HG03103 (cell line): Measurements from ENCODE around the gene ACTRT2.

Source experiments
- ATAC-seq: cut with Tn5 transposase; IDR thresholded peaks from one replicate; pipeline ENCODE4 v1.9.1; 2021; ENCODE audit warnings: low read depth; ENCODE audit not compliant: unreplicated experiment

The ACTRT2 gene

GRCh38 chr1:3015744-3016143 lies 5.5 kb upstream of the ACTRT2 start:
- ATAC-seq: no peak

- no peak for ATAC-seq
Measured at GRCh38 chr1:3016641-3017439, 4.4 kb upstream of the ACTRT2 start.

- no peak for ATAC-seq
Measured at GRCh38 chr1:3017440-3018050, 3.7 kb upstream of the ACTRT2 start.

GRCh38 chr1:3018051-3018471 lies 3.2 kb upstream of the ACTRT2 start:
- ATAC-seq: no peak

GRCh38 chr1:3018576-3018975 lies 2.7 kb upstream of the ACTRT2 start:
- ATAC-seq: no peak

- ATAC-seq: no peak
Measured at GRCh38 chr1:3019007-3019515, 2.2 kb upstream of the ACTRT2 start.

GRCh38 chr1:3019516-3020051 lies 1.7 kb upstream of the ACTRT2 start:
- ATAC-seq: no peak

GRCh38 chr1:3020263-3020909 lies 881 bp upstream of the ACTRT2 start:
- ATAC-seq: no peak

- no peak for ATAC-seq
Measured at GRCh38 chr1:3021801-3022401, 634 bp downstream of the ACTRT2 start.

- ATAC-seq: no peak
Measured at GRCh38 chr1:3022511-3022973, 1.3 kb downstream of the ACTRT2 start.

GRCh38 chr1:3022976-3023375 lies 1.7 kb downstream of the ACTRT2 start:
- ATAC-seq: no peak

GRCh38 chr1:3024019-3024418 lies 2.8 kb downstream of the ACTRT2 start:
- no peak for ATAC-seq

- no peak for ATAC-seq
Measured at GRCh38 chr1:3024588-3024987, 3.3 kb downstream of the ACTRT2 start.

- ATAC-seq: no peak
Measured at GRCh38 chr1:3026124-3026523, 4.9 kb downstream of the ACTRT2 start.

- ATAC-seq: no peak
Measured at GRCh38 chr1:3026581-3027391, 5.5 kb downstream of the ACTRT2 start.

GRCh38 chr1:3027611-3028371 lies 6.5 kb downstream of the ACTRT2 start:
- no peak for ATAC-seq

- no peak for ATAC-seq
Measured at GRCh38 chr1:3028531-3029282, 7.4 kb downstream of the ACTRT2 start.

GRCh38 chr1:3029481-3029961 lies 8.3 kb downstream of the ACTRT2 start:
- no peak for ATAC-seq
